Right lobe of liver (tissue), 4 donors: ENCODE measurements around the gene TMEM174.

Experiments used
- CTCF ChIP-seq, 4 donors: fragments of 200-600 bp in 3 of 4; fragments of 450-650 bp in 1 of 4; IDR thresholded peaks; one replicate each; pipeline versions ENCODE4 v1.5.1 to v1.8.0; 2016 to 2022; ENCODE audit warnings: antibody characterized with exemption in 4 of 4, mild to moderate bottlenecking in 2 of 4
- POLR2A ChIP-seq: fragments of 450-650 bp; IDR thresholded peaks from one replicate; pipeline ENCODE4 v1.6.1; 2017; ENCODE audit warnings: antibody characterized with exemption, mild to moderate bottlenecking
- donor health status: DM: no; HTN: no; CAD: no.
- donor health status: DM: no; HTN: no; CAD: no.
- donor health status: DM: no; HTN: yes; CAD: no.

GRCh38 chr5:73131711-73132425 lies 41.1 kb upstream of the TMEM174 start:
- TF ChIP-seq CTCF (IDR thresholded peaks at IDR 0.05) (no peak), POLR2A (no peak)
